IPS DF 6.9 (cell line): Measurements from ENCODE around the gene PLD6.

Source experiments
- DNase-seq: peaks from one replicate; pipeline ENCODE4 v3.0.0-alpha.2; 2013; ENCODE audit warnings: low read depth, low spot score
- H3K27ac ChIP-seq: one replicate; pipeline ENCODE4 v1.5.1; 2013; ENCODE audit warnings: low read length, control low read depth
- H3K27me3 ChIP-seq: 2 replicates; pipeline ENCODE4 v1.6.1; 2013; ENCODE audit warnings: mild to moderate bottlenecking, low read length; ENCODE audit not compliant: control insufficient read depth, insufficient read depth
- H3K36me3 ChIP-seq: 2 replicates; pipeline ENCODE4 v1.6.1; 2013; ENCODE audit warnings: low read length; ENCODE audit not compliant: control insufficient read depth, insufficient read depth
- H3K4me1 ChIP-seq: 2 replicates; pipeline ENCODE4 v1.6.1; 2013; ENCODE audit warnings: low read length; ENCODE audit not compliant: control insufficient read depth, insufficient read depth
- H3K4me3 ChIP-seq: 2 replicates; pipeline ENCODE4 v1.5.1; 2013; ENCODE audit warnings: mild to moderate bottlenecking, low read length
- H3K9me3 ChIP-seq: 2 replicates; pipeline ENCODE4 v1.6.1; 2013; ENCODE audit warnings: low read length, inconsistent platforms; ENCODE audit not compliant: control insufficient read depth, insufficient read depth
- WGBS: extraction: QIAGEN DNeasy Blood & Tissue Kit; methylation state at CpG from one replicate; pipeline ENCODE4 v1.1.7; 2013; ENCODE audit warnings: mixed read lengths, missing lambda C conversion rate; ENCODE audit not compliant: insufficient read length, insufficient coverage; 5-methylcytosine and 5-hydroxymethylcytosine counted together

PLD6 gene

DNA sequence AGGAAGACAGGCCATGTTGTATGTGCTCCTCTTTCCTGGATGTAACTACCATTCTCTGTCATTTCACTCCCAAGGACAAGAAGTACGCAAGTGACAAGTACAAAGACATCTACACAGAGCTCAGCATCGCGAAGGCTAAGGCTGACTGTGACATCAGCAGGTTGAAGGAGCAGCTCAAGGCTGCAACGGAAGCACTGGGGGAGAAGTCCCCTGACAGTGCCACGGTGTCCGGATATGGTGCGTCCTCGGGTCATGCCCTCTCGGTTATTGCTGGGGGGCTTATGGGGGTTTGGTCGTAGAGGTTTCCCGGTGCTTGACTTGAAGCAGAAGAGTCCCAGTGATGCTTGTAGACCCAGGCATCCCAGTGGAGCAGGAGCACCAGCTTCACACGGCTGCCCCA, 29.0 kb downstream of the PLD6 start:
- H3K4me1 ChIP-seq = no peaks in the 10 kb centered on the region
- no peaks in the 10 kb centered on the region for H3K27me3 ChIP-seq
- DNase-seq = no peak
- peaks cover 25% of the 10 kb centered on the region for H3K36me3 ChIP-seq
- H3K27ac ChIP-seq = no peak overlapping the region
- no peaks in the 10 kb centered on the region for H3K9me3 ChIP-seq
- H3K4me3 ChIP-seq = no peak overlapping the region
- no CpG with 5 or more reads among the region's 12 CpGs for WGBS

GRCh38 chr17:17176341-17176740, 29.8 kb downstream of the PLD6 start:
- Histone ChIP-seq H3K36me3 (peaks cover 25% of the 10 kb centered on the region), H3K4me3 (no peak overlapping the region), H3K27me3 (no peaks in the 10 kb centered on the region), H3K4me1 (peaks cover 1% of the 10 kb centered on the region; the same call in 1 of the 2 replicates), H3K9me3 (no peaks in the 10 kb centered on the region), H3K27ac (no peak overlapping the region)
- DNase-seq = no peak
- no CpG with 5 or more reads among the region's 12 CpGs for WGBS

- Histone ChIP-seq H3K27ac (no peak overlapping the region), H3K27me3 (no peaks in the 10 kb centered on the region), H3K36me3 (peaks cover 25% of the 10 kb centered on the region), H3K4me3 (no peak overlapping the region), H3K4me1 (peaks cover 1% of the 10 kb centered on the region; the same call in 1 of the 2 replicates), H3K9me3 (no peaks in the 10 kb centered on the region)
- no CpG with 5 or more reads among the region's 12 CpGs for WGBS
- no peak for DNase-seq
Observed at GRCh38 chr17:17175917-17176316, 30.2 kb downstream of the PLD6 start.

DNA sequence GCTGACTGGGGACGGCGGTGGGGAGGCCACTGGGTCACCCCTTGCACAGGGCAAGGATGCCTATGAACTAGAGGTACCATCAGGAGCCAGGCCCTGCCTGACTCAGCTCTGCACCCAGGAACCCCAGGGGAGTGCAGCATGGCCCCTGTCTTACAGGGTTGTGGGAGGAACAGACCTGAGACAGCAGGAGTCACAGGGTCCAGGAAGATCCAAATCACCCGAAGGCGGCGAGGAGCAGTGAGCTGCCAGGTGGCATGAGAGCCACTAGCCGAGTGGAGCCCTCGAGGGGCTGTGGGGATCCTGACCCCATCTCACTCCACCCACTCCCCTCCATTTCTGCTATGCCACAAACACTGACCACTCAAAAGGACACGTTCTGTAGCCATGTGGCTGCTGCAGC, 30.8 kb downstream of the PLD6 start:
- DNase-seq = no peak
- peaks cover 19% of the 10 kb centered on the region for H3K36me3 ChIP-seq
- no peak overlapping the region for H3K4me3 ChIP-seq
- H3K27me3 ChIP-seq = no peaks in the 10 kb centered on the region
- no CpG with 5 or more reads among the region's 8 CpGs for WGBS
- H3K4me1 ChIP-seq = peaks cover 1% of the 10 kb centered on the region; the same call in 1 of the 2 replicates
- H3K27ac ChIP-seq = no peak overlapping the region
- no peaks in the 10 kb centered on the region for H3K9me3 ChIP-seq

DNA sequence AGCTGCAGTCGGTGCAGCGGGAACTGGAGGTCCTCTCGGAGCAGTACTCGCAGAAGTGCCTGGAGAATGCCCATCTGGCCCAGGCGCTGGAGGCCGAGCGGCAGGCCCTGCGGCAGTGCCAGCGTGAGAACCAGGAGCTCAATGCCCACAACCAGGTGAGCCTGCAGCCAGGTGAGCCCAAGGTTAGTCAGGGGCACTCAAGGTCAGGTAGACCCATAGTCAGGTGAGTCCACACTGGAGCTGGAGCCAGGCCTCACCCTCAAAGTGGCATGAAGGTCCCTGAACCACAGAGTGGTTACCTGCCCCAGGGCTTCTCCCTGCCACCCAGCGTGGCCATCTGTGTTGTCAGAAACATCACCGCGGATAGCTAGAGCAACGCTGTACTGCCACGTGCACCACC, 32.2 kb downstream of the PLD6 start:
- H3K27ac ChIP-seq = no peak overlapping the region
- H3K27me3 ChIP-seq = no peaks in the 10 kb centered on the region
- peaks cover 14% of the 10 kb centered on the region for H3K36me3 ChIP-seq
- H3K9me3 ChIP-seq = no peaks in the 10 kb centered on the region
- no peak for DNase-seq
- H3K4me1 ChIP-seq = peaks cover 1% of the 10 kb centered on the region; the same call in 1 of the 2 replicates
- no CpG with 5 or more reads among the region's 14 CpGs for WGBS
- H3K4me3 ChIP-seq = no peak overlapping the region

DNA sequence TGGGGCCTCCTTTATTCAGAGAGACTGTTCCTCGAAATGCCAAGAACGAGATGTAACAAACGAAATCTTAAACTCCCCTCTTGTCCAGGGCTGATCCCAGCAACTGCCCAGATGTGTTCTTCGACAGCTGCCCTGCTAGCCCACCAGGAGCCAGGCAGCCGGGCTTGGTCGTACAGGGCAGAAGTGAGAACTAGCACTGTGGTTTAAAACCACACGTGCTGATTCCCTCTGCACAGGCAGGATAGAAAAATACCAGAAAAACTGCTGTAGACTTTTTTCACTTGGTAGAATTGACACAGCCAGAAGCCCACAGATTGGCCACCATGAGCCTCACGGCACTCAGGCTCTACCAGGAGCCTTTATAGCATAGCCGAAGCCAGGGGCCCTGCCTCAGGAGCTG, 33.1 kb downstream of the PLD6 start:
- H3K4me1 ChIP-seq = peaks cover 1% of the 10 kb centered on the region; the same call in 1 of the 2 replicates
- WGBS = no CpG with 5 or more reads among the region's 9 CpGs
- no peak overlapping the region for H3K4me3 ChIP-seq
- H3K27ac ChIP-seq = no peak overlapping the region
- no peaks in the 10 kb centered on the region for H3K9me3 ChIP-seq
- DNase-seq = no peak
- H3K27me3 ChIP-seq = no peaks in the 10 kb centered on the region
- peaks cover 14% of the 10 kb centered on the region for H3K36me3 ChIP-seq

- Histone ChIP-seq H3K4me1 (peaks cover 1% of the 10 kb centered on the region; the same call in 1 of the 2 replicates), H3K27me3 (no peaks in the 10 kb centered on the region), H3K9me3 (no peaks in the 10 kb centered on the region), H3K27ac (no peak overlapping the region), H3K36me3 (peaks cover 14% of the 10 kb centered on the region), H3K4me3 (no peak overlapping the region)
- DNase-seq = no peak
- no CpG with 5 or more reads among the region's 26 CpGs for WGBS
Observed at GRCh38 chr17:17172001-17172939, 33.9 kb downstream of the PLD6 start.

DNA sequence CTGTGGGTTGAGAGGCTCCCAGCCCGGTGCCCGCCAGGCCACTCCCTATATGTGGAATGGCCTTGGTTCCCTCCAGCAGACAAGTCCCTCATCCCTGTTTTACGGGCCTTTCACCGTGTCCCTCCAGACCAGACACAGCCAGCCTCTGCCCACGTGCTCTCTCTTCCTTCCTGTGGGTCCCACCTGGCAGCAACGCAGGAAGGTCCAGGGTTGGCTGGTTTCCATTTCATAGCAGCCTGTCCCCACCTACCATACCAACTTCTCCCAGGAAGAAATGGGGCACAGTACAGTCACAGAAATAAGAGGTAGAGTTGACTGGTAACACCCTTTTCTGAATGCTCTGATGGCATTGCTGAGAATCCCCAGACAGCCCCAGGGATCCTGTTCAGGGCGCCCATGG, 34.9 kb downstream of the PLD6 start:
- Histone ChIP-seq H3K9me3 (no peaks in the 10 kb centered on the region), H3K4me3 (no peak overlapping the region), H3K4me1 (peaks cover 1% of the 10 kb centered on the region; the same call in 1 of the 2 replicates), H3K27me3 (no peaks in the 10 kb centered on the region), H3K27ac (no peak overlapping the region), H3K36me3 (peaks cover 12% of the 10 kb centered on the region)
- WGBS = no CpG with 5 or more reads among the region's 7 CpGs
- DNase-seq = no peak

DNA sequence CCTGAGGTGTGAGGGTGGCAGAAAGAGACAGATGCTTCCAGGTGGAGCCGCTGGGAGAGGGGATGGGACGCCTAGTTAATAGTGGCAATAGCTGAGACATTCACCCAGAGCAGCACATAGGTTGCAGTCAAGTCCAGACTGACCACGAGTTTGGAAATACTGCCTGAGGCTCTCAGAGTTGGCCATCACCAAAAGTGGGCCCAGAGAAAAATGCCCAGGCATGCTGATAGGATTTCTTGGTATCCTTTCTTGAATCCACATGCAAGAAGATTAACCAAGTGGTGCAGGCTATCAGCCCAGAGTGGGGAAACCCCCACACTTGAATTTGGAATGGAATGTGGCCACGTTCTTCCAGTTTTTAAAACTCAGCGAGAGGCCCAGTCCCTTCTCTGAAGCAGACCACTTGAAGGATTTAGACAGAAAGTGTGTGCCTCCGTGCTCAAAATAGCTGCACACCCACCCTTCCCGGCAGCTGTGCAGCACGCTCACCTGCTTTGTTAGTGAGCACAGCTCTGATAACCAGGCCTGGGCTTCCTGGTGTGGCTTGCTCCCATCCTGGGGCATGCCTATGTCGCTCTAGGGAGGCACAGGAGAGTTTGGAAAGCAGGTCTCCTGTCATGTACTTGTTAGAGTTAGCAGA, 35.7 kb downstream of the PLD6 start:
- H3K4me3 ChIP-seq = no peak overlapping the region
- H3K36me3 ChIP-seq = peaks cover 12% of the 10 kb centered on the region
- H3K4me1 ChIP-seq = peaks cover 1% of the 10 kb centered on the region; the same call in 1 of the 2 replicates
- WGBS = no CpG with 5 or more reads among the region's 9 CpGs
- no peaks in the 10 kb centered on the region for H3K27me3 ChIP-seq
- no peak overlapping the region for H3K27ac ChIP-seq
- no peak for DNase-seq
- no peaks in the 10 kb centered on the region for H3K9me3 ChIP-seq

GRCh38 chr17:17169396-17169795, 36.7 kb downstream of the PLD6 start:
- DNase-seq = no peak
- no peak overlapping the region for H3K4me3 ChIP-seq
- H3K36me3 ChIP-seq = peaks cover 15% of the 10 kb centered on the region
- H3K27ac ChIP-seq = no peak overlapping the region
- no peaks in the 10 kb centered on the region for H3K27me3 ChIP-seq
- peaks cover 1% of the 10 kb centered on the region for H3K4me1 ChIP-seq
- WGBS = no CpG with 5 or more reads among the region's 4 CpGs
- no peaks in the 10 kb centered on the region for H3K9me3 ChIP-seq
